B cell (primary cell): Measurements from ENCODE around the gene BCL3. TPM values are rescaled to one million over a fixed set of nuclear protein-coding genes. Genes with fewer than 3 reads are reported as not detected.
A peak's percentile ranks its signal among the peaks of the same experiment; 100 is the strongest.

Experiments used
- ATAC-seq: fragments of 200-7000 bp; cut with Tn5 transposase; one replicate; pipeline ENCODE4 v1.10.0; 2021; ENCODE audit warnings: low read depth, mild to moderate bottlenecking, moderate number of reproducible peaks, moderate library complexity
- CTCF ChIA-PET: fragments of 350-600 bp; sonication (Branson Sonifier 250); formaldehyde crosslinking; loops from one replicate; lab custom pipeline; 2021; ENCODE audit warnings: antibody characterized with exemption, inconsistent platforms; lab: Charles Lee
- POLR2A ChIA-PET: fragments of 350-600 bp; sonication (Branson Sonifier 250); formaldehyde crosslinking; loops from one replicate; lab custom pipeline; 2021; ENCODE audit warnings: antibody characterized with exemption; lab: Charles Lee
- DNase-seq: peaks from one replicate; pipeline ENCODE4 v3.0.0; 2013
- H2AFZ ChIP-seq: 2 replicates; pipeline ENCODE4 v1.6.1; 2012; ENCODE audit warnings: mild to moderate bottlenecking, low read depth, low read length; ENCODE audit not compliant: insufficient read depth, poor library complexity, severe bottlenecking
- H3K27ac ChIP-seq, 2 donors: 1 replicate in 1 of 2; 2 replicates in 1 of 2; pipeline ENCODE4 v1.5.1; 2012 to 2013; ENCODE audit warnings: low read length in 2 of 2, mild to moderate bottlenecking in 2 of 2, moderate library complexity in 1 of 2
- H3K27me3 ChIP-seq, 4 experiments: fragments of 200-600 bp in 1 of 4; sonication (generic) in 1 of 4; replicated peaks in 1 of 4; 1 replicate in 2 of 4; 2 replicates in 2 of 4; pipeline versions ENCODE4 v1.6.1 to v1.7.0; 2013 to 2016; ENCODE audit warnings: low read length in 3 of 4, mild to moderate bottlenecking in 2 of 4, mixed read lengths in 1 of 4, moderate library complexity in 1 of 4; ENCODE audit not compliant: insufficient read depth in 4 of 4, control insufficient read depth in 3 of 4; ENCODE audit errors: control extremely low read depth in 1 of 4
- H3K36me3 ChIP-seq, 2 experiments: replicated peaks in 1 of 2; 1 replicate in 1 of 2; 2 replicates in 1 of 2; pipeline versions ENCODE4 v1.6.1 to v1.7.1; 2013; ENCODE audit warnings: low read length in 1 of 2; ENCODE audit not compliant: insufficient read depth in 2 of 2, control insufficient read depth in 1 of 2; ENCODE audit errors: control extremely low read depth in 1 of 2, extremely low read depth in 1 of 2
- H3K4me1 ChIP-seq, 2 donors: fragments of 200-600 bp in 1 of 2; sonication (generic) in 1 of 2; 1 replicate in 1 of 2; 2 replicates in 1 of 2; pipeline versions ENCODE4 v1.5.1 to v1.6.1; 2013 to 2017; ENCODE audit warnings: low read length in 2 of 2; ENCODE audit not compliant: control insufficient read depth in 2 of 2, insufficient read depth in 2 of 2
- H3K4me2 ChIP-seq: replicated peaks from 2 replicates; pipeline ENCODE3; 2012; ENCODE audit warnings: mild to moderate bottlenecking, low read depth, low read length; ENCODE audit not compliant: poor library complexity, severe bottlenecking
- H3K4me3 ChIP-seq, 5 experiments: fragments of 200-600 bp in 1 of 5; sonication (generic) in 1 of 5; 1 replicate in 3 of 5; 2 replicates in 2 of 5; pipeline versions ENCODE4 v1.5.1 to v1.7.0; 2011 to 2016; ENCODE audit warnings: low read length in 4 of 5, mild to moderate bottlenecking in 4 of 5, low read depth in 2 of 5, control low read depth in 1 of 5, moderate library complexity in 1 of 5; ENCODE audit not compliant: insufficient read depth in 1 of 5; ENCODE audit errors: control extremely low read depth in 1 of 5, extremely low read depth in 1 of 5
- H3K79me2 ChIP-seq: fragments of 200-600 bp; sonication (generic); one replicate; pipeline ENCODE4 v1.6.0; 2016; ENCODE audit warnings: low read length; ENCODE audit not compliant: control insufficient read depth, insufficient read depth
- H3K9ac ChIP-seq: fragments of 200-600 bp; sonication (generic); 2 replicates; pipeline ENCODE4 v1.6.1; 2017; ENCODE audit warnings: mild to moderate bottlenecking, low read length, moderate library complexity
- H3K9me3 ChIP-seq, 3 donors: one replicate each; pipeline versions ENCODE4 v1.6.1 to v1.7.1; 2013; ENCODE audit warnings: low read length in 2 of 3; ENCODE audit not compliant: control insufficient read depth in 2 of 3, insufficient read depth in 1 of 3; ENCODE audit errors: control extremely low read depth in 1 of 3
- H4K20me1 ChIP-seq: 2 replicates; pipeline ENCODE4 v1.6.0; 2012; ENCODE audit warnings: mild to moderate bottlenecking, low read length; ENCODE audit not compliant: insufficient read depth, control insufficient read depth, poor library complexity, severe bottlenecking
- H3K27ac Mint-ChIP-seq: one replicate; pipeline ENCODE4 v1.8.0; 2021; ENCODE audit warnings: mixed read lengths
- H3K27me3 Mint-ChIP-seq: one replicate; pipeline ENCODE4 v1.8.0; 2021; ENCODE audit warnings: mixed read lengths
- H3K4me1 Mint-ChIP-seq: one replicate; pipeline ENCODE4 v1.8.0; 2021; ENCODE audit warnings: mixed read lengths
- H3K4me3 Mint-ChIP-seq: one replicate; pipeline ENCODE4 v1.8.0; 2021; ENCODE audit warnings: mixed read lengths
- H3K9me3 Mint-ChIP-seq: one replicate; pipeline ENCODE4 v1.8.0; 2022; ENCODE audit warnings: mixed read lengths; ENCODE audit not compliant: insufficient read depth
- CTCF ChIP-seq: fragments of 200-600 bp; IDR thresholded peaks from one replicate; pipeline ENCODE4 v1.8.0; 2022; ENCODE audit warnings: antibody characterized with exemption, mild to moderate bottlenecking
- EZH2 ChIP-seq: IDR thresholded peaks from 2 replicates; pipeline ENCODE4 v1.6.1; 2012; ENCODE audit warnings: borderline replicate concordance, low read depth, mild to moderate bottlenecking, moderate library complexity, low read length; ENCODE audit not compliant: insufficient read depth, poor library complexity, severe bottlenecking
- WGBS: methylation state at CpG from one replicate; pipeline ENCODE4 v1.1.5; 2013; ENCODE audit warnings: missing lambda C conversion rate; ENCODE audit not compliant: insufficient coverage; 5-methylcytosine and 5-hydroxymethylcytosine counted together
- intact Hi-C: fragments of 100-400 bp; cut with micrococcal nuclease; formaldehyde crosslinking; loops from one replicate; pipeline ENCODE4 v1.10.0; 2022
- polyA plus RNA-seq: library from polyadenylated mRNA; depleted of rRNA; stranded (reverse); fragments of >200 nt; gene quantifications from 2 replicates; pipeline ENCODE4 v1.2.3, GENCODE V29; 2012
- total RNA-seq, 2 donors: library from RNA; stranded (reverse); fragments of 120-200 nt in 1 of 2; gene quantifications; 1 replicate in 1 of 2; 2 replicates in 1 of 2; pipeline versions ENCODE4 v1.2.3 to v1.2.4, GENCODE V29; 2013 to 2022

Gene BCL3
- total and polyA plus RNA-seq, 2 donors (not counting 1 experiment from before 2014, with no cell fraction given) = 52.3 to 147 TPM

DNA sequence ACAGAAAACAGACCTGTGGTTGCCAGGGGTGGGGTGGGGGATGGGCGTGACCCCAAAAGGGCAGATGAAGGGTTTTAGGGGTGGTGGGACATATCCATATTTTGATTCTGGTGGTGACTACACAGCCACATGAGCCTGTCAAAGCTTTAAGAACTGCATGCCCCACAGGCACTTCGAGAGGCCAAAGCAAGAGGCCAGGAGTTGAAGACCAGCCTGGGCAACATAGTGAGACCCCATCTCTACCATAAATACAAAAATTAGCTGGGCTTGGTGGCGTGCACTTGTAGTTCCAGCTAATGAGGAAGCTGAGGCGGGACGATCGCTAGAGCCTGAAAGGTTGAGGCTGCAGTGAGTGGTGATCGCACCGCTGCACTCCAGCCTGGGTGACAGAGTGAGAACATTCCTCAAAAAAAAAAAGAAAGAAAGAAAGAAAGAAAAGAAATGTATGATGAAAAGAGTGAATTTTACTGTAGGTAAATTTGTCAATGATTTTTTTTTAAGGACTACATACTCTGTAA lies 18.9 kb upstream of the BCL3 start:
- Histone ChIP-seq H3K79me2 (no peaks in the 10 kb centered on the region), H3K9ac (no peak overlapping the region), H3K4me2 (peak overlapping the region; percentile 26), H3K4me1 (peaks cover 20 to 40% of the 10 kb centered on the region in 2 donors), H2AFZ (no peak overlapping the region), H3K9me3 (no peaks in the 10 kb centered on the region), H4K20me1 (no peaks in the 10 kb centered on the region), H3K27ac (no peak overlapping the region), H3K4me3 (no peak overlapping the region), H3K27me3 (no peaks in the 10 kb centered on the region), H3K36me3 (no peaks in the 10 kb centered on the region)
- ATAC-seq (no peak), DNase-seq (peak; percentile 60)
- H3K4me1 Mint-ChIP-seq = peaks cover 29% of the 10 kb centered on the region
- TF ChIP-seq EZH2 (no peak), CTCF (no peak)
- no peaks in the 10 kb centered on the region for H3K27me3 Mint-ChIP-seq
- H3K9me3 Mint-ChIP-seq = no peaks in the 10 kb centered on the region
- 79% methylated on average over 2 of the region's 8 CpGs for WGBS
- H3K27ac Mint-ChIP-seq = no peak overlapping the region
- POLR2A ChIA-PET = interaction anchor here (0.8 to 1.0 kb wide), 2 partner anchors 11 to 41 kb away, joined by 3 to 8 read pairs; no protein-coding TSS in a partner anchor
- no peak overlapping the region for H3K4me3 Mint-ChIP-seq
- intact Hi-C loops = loop anchor here (10.0 kb wide), 1 partner anchor 115 kb away; the partner anchor contains the start of gene NECTIN2
- CTCF ChIA-PET = interaction anchor here (0.9 to 11.7 kb wide), 6 partner anchors 13 to 53 kb away, joined by 3 to 591 read pairs (median 4); partner anchors contain the start of gene CBLC

GRCh38 chr19:44731081-44731480 lies 17.4 kb upstream of the BCL3 start:
- H3K9ac ChIP-seq = no peak overlapping the region
- no peak for ATAC-seq
- no peaks in the 10 kb centered on the region for H3K79me2 ChIP-seq
- intact Hi-C loops = no loop called here
- Mint-ChIP-seq H3K27ac (no peak overlapping the region), H3K4me3 (no peak overlapping the region), H3K27me3 (no peaks in the 10 kb centered on the region), H3K4me1 (peaks cover 22% of the 10 kb centered on the region), H3K9me3 (no peaks in the 10 kb centered on the region)
- no peak overlapping the region for H2AFZ ChIP-seq
- ChIA-PET CTCF (interaction anchor here (0.7 to 0.8 kb wide), 2 partner anchors 40 to 115 kb away, joined by 3 read pairs; no protein-coding TSS in a partner anchor), POLR2A (no interaction called here)
- WGBS = 100% methylated on average over 1 of the region's 5 CpGs
- no peaks in the 10 kb centered on the region for H4K20me1 ChIP-seq
- no peak for DNase-seq
- no peak overlapping the region for H3K4me3 ChIP-seq
- H3K36me3 ChIP-seq = no peaks in the 10 kb centered on the region
- no peaks in the 10 kb centered on the region for H3K9me3 ChIP-seq
- no peak overlapping the region for H3K4me2 ChIP-seq
- H3K27ac ChIP-seq = no peak overlapping the region
- peaks cover 19 to 27% of the 10 kb centered on the region in 2 donors for H3K4me1 ChIP-seq
- H3K27me3 ChIP-seq = no peaks in the 10 kb centered on the region
- no peak for TF ChIP-seq CTCF
- TF ChIP-seq EZH2 = no peak
